ENCODE data around the gene NEURL1B. TPM values are rescaled to one million over a fixed set of nuclear protein-coding genes. Genes with fewer than 3 reads are reported as not detected.

NEURL1B gene
- total RNA-seq, 1 donor from 2014 or later = 131 TPM

DNA sequence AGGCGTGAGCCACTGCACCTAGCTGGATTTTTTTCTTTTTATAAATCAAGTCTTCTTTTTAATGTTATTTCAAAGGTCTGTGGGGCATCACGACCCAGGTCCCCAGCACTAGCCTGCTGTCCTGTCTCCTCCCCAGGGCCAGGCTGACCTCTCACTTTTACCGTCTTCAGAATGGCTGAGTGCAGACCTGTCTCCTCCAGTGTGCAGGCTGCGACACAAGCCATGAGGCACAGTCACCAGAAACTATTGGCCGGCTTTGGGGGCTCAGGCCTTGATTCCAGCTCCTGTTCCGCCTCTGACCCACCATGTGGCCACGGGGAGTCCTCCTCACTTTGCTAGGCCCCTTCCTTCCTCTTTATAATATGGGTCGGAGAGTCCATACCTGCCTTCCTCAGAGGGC is 46.6 kb upstream of the NEURL1B start:
- TF ChIP-seq, protein P1, sequence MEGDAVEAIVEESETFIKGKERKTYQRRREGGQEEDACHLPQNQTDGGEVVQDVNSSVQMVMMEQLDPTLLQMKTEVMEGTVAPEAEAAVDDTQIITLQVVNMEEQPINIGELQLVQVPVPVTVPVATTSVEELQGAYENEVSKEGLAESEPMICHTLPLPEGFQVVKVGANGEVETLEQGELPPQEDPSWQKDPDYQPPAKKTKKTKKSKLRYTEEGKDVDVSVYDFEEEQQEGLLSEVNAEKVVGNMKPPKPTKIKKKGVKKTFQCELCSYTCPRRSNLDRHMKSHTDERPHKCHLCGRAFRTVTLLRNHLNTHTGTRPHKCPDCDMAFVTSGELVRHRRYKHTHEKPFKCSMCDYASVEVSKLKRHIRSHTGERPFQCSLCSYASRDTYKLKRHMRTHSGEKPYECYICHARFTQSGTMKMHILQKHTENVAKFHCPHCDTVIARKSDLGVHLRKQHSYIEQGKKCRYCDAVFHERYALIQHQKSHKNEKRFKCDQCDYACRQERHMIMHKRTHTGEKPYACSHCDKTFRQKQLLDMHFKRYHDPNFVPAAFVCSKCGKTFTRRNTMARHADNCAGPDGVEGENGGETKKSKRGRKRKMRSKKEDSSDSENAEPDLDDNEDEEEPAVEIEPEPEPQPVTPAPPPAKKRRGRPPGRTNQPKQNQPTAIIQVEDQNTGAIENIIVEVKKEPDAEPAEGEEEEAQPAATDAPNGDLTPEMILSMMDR (IDR thresholded peaks at IDR 0.05) = no peak
- DNase-seq (ENCODE audit: low spot score in 2 of 2) = no peak
- Histone ChIP-seq H3K36me3 (no peaks in the 10 kb centered on the region), H3K9me3 (no peaks in the 10 kb centered on the region), H3K4me3 (no peak overlapping the region), H3K27ac (no peak overlapping the region), H3K27me3 (no peaks in the 10 kb centered on the region), H3K4me1 (no peaks in the 10 kb centered on the region)
- intact Hi-C loops (cut with DNase I) = no loop called here

DNA sequence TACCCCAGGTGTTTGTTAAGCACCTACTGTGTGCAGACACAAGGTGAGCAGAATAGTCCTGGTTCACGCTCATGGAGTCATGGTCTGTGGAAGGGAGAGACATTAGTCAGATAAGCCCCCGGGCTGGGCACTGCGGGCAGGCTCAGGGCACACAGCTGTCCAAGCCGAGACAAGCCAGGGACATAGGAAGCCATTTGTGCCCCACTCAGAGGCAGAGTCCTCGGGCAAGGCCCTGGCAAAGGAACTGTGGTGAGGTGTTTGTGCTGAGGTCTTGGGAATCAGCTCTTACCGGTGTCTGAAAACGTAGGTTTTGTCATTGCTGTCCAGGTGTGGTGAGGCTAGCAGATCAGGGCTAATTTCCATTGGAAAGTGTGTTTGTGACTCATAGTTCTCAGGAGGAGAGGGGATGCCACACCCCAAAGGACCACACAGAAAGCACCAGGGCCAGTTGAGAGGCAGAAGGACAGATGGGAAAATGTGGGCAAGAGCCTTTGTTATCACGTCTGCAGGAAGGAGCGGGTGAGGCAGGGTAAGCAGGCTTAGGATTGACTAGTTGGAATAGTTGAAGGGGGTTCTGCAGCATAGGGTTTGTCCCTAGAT is 46.1 kb upstream of the NEURL1B start:
- H3K9me3 ChIP-seq = no peaks in the 10 kb centered on the region
- no peaks in the 10 kb centered on the region for H3K4me1 ChIP-seq
- H3K27ac ChIP-seq = no peak overlapping the region
- no peaks in the 10 kb centered on the region for H3K27me3 ChIP-seq
- no peaks in the 10 kb centered on the region for H3K36me3 ChIP-seq
- intact Hi-C loops (cut with DNase I) = no loop called here
- TF ChIP-seq, protein P1 (IDR thresholded peaks at IDR 0.05) = no peak
- H3K4me3 ChIP-seq = no peak overlapping the region
- DNase-seq (ENCODE audit: low spot score in 2 of 2) = no peak

DNA sequence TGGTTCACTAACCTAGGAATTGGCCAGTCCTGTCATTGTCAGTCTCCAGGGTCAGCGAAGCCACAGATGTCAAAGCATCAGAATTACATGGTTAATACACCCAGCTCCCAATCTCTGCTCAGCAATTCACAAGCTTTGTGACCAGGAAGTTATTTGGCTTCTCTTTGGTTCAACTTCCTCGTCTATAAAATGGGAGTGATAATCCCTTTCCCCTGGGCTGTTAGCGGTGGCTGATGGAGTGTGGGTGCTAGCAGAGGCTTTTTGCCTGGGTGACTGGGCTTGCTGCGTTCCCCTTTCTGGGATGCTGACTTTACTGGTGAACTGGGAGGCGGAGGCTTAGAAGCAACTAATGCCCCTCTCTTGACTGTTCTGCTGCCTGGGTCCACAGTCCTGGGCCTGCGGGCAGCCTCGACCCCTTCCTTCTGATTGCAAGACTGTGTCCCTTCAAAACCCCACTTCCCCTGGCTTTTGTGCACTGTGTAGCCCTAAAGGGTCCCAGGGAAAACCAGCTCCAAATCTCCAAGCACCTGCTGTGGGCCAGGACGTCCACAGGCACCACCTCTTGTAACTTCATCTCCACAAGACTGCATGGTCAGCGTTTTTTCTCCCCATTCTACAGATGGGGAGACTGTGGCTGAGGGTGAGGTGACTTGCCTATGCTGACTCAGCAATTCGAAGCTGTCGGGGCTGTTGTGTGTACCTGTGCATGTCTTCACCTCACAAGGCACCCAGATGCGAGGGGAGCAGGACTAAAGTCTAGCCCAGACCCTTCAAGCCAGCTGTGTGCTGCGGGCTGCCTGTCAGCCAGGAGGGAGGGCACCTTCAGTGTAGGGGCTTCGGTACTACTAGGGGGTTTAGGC is 45.2 kb upstream of the NEURL1B start:
- Histone ChIP-seq H3K4me3 (no peak overlapping the region), H3K27me3 (no peaks in the 10 kb centered on the region), H3K9me3 (no peaks in the 10 kb centered on the region), H3K36me3 (no peaks in the 10 kb centered on the region), H3K27ac (no peak overlapping the region), H3K4me1 (peaks cover 0 to 3% of the 10 kb centered on the region in 2 donors)
- intact Hi-C loops (cut with DNase I) = no loop called here
- TF ChIP-seq, protein P1 (IDR thresholded peaks at IDR 0.05) = no peak
- DNase-seq (ENCODE audit: low spot score in 2 of 2) = no peak

DNA sequence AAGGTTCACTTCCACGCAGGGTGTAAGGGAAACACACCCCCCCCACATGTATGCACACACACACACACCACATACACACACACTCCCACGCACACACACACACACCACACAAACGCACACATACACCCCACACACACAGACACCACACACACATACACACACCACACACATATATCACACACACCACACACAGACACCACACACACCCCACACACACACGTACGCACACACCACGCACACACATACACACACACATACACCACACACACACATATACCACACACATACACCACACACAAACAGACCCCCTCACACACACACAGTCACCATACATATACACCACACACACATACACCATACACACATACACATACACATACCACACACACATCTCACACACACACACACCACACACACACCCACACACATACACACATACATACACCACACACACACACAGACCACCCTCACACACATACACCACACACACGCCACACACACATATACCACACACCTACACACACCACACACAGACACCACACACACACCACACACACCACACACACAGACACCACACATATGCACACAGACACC is 44.3 kb upstream of the NEURL1B start:
- DNase-seq (ENCODE audit: low spot score in 2 of 2) = no peak
- Histone ChIP-seq H3K36me3 (no peaks in the 10 kb centered on the region), H3K4me1 (peaks cover 0 to 3% of the 10 kb centered on the region in 2 donors), H3K4me3 (no peak overlapping the region), H3K9me3 (no peaks in the 10 kb centered on the region), H3K27me3 (no peaks in the 10 kb centered on the region), H3K27ac (no peak overlapping the region)
- TF ChIP-seq, protein P1 (IDR thresholded peaks at IDR 0.05) = no peak
- intact Hi-C loops (cut with DNase I) = no loop called here

DNA sequence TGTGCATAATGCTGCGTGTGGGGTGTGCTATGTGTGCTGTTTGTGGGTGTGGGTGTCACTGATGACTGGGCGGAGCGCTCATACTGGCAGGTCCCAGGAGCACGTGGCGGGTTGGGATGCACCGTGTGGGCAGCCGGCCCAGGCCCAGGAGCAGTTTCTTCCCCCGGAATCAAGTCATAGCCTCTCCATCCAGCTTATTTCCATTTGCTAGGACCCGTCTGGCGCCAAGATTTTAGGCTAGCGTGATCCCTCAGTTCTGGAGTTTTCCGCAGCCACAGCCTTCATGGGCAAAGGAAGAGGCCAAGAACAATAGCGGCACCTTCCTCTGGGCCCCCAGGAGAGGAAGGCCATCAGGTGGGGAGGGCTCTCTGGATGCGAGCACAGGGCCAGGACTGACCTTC is 43.3 kb upstream of the NEURL1B start:
- TF ChIP-seq, protein P1 (IDR thresholded peaks at IDR 0.05) = no peak
- Histone ChIP-seq H3K27me3 (no peaks in the 10 kb centered on the region), H3K36me3 (no peaks in the 10 kb centered on the region), H3K27ac (no peak overlapping the region), H3K4me1 (peaks cover 0 to 3% of the 10 kb centered on the region in 2 donors), H3K9me3 (no peaks in the 10 kb centered on the region), H3K4me3 (no peak overlapping the region)
- DNase-seq (ENCODE audit: low spot score in 2 of 2) = no peak
- intact Hi-C loops (cut with DNase I) = no loop called here

Measured in ascending aorta (tissue), 2 donors.